ENCODE measurements around the gene DCTN1.

DNA sequence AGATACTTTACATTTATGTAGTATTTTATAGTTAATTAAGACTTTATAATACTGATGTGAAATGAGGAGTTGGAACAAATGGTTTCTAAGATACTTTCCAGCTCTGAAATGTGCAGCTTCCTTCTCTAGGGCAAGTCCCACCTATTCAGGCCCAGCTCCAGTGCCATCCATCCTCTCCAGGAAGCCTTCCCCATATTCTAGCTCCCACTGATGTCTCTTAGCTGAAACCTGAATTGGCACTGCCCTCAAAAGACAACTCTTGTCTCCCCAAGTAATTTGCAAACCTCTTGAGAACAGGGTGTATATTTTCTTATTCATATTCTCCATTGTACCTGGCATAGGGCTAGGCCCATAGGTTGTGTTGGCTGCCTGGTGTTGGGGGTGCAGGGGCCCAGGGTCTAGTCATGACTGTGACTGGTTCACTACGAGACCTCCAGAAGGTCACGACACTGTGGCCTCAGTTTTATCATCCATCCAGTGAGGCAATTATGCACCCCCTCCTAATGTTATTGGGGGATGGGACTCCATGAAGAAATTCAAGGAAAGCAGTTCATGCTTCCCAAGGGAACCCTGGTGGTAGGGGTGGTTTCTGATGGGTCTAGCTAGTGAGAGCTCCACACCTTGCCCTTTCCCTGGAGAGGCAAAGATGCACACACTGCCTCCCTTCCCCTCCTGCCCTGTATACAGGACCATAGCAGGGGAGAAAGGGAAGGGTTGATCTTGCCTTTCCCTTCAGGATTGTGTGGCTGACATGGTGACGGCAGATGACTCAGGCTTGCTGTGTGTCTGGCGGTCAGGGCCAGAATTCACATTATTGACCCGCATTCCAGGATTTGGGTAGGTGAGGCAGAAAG lies 44.3 kb upstream of the DCTN1 start:
- TF ChIP-seq, protein P1, sequence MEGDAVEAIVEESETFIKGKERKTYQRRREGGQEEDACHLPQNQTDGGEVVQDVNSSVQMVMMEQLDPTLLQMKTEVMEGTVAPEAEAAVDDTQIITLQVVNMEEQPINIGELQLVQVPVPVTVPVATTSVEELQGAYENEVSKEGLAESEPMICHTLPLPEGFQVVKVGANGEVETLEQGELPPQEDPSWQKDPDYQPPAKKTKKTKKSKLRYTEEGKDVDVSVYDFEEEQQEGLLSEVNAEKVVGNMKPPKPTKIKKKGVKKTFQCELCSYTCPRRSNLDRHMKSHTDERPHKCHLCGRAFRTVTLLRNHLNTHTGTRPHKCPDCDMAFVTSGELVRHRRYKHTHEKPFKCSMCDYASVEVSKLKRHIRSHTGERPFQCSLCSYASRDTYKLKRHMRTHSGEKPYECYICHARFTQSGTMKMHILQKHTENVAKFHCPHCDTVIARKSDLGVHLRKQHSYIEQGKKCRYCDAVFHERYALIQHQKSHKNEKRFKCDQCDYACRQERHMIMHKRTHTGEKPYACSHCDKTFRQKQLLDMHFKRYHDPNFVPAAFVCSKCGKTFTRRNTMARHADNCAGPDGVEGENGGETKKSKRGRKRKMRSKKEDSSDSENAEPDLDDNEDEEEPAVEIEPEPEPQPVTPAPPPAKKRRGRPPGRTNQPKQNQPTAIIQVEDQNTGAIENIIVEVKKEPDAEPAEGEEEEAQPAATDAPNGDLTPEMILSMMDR (IDR thresholded peaks at IDR 0.05), result no peak
- TF ChIP-seq POLR2A (IDR thresholded peaks at IDR 0.05), result no peak
- no peak for TF ChIP-seq EP300 (IDR thresholded peaks at IDR 0.05)

Data from suprapubic skin (tissue), 3 donors.